Testis (tissue), 3 donors: ENCODE data around the gene PLCB1. TPM values are rescaled to one million over a fixed set of nuclear protein-coding genes. Genes with fewer than 3 reads are reported as not detected.

Experiments used
- DNase-seq: peaks from one replicate; pipeline ENCODE4 v3.0.0-alpha.2; 2019
- H3K27ac ChIP-seq, 2 donors: fragments of 200-600 bp; sonication (generic); one replicate each; pipeline ENCODE4 v1.5.1; 2019
- H3K27me3 ChIP-seq: fragments of 200-600 bp; sonication (generic); one replicate; pipeline ENCODE4 v1.5.1; 2019
- H3K36me3 ChIP-seq: fragments of 200-600 bp; sonication (generic); one replicate; pipeline ENCODE4 v1.5.1; 2017; ENCODE audit warnings: low read depth; ENCODE audit errors: missing control alignments
- H3K4me1 ChIP-seq: fragments of 200-600 bp; sonication (generic); one replicate; pipeline ENCODE4 v1.5.1; 2019
- H3K4me3 ChIP-seq, 2 donors: fragments of 200-600 bp; sonication (generic); one replicate each; pipeline ENCODE4 v1.5.1; 2017 to 2019
- H3K9me3 ChIP-seq: fragments of 200-600 bp; sonication (generic); one replicate; pipeline ENCODE4 v1.5.1; 2017
- CTCF ChIP-seq, 3 experiments: fragments of 450-650 bp in 2 of 3; fragments of 200-600 bp in 1 of 3; sonication (generic) in 1 of 3; IDR thresholded peaks; one replicate each; pipeline ENCODE4 v1.5.1; 2016 to 2019; ENCODE audit warnings: antibody characterized with exemption in 3 of 3, mild to moderate bottlenecking in 2 of 3, moderate library complexity in 1 of 3
- POLR2A ChIP-seq: fragments of 450-650 bp; IDR thresholded peaks from one replicate; pipeline ENCODE4 v1.6.1; 2017; ENCODE audit warnings: antibody characterized with exemption, mild to moderate bottlenecking, moderate library complexity
- WGBS, 2 donors: methylation state at CpG; one replicate each; pipeline ENCODE4 v1.1.5; 2018; 5-methylcytosine and 5-hydroxymethylcytosine counted together
- intact Hi-C: fragments of 100-400 bp; cut with DNase I; formaldehyde crosslinking; loops from one replicate; pipeline ENCODE4 v1.15.1; 2023; ENCODE audit warnings: low total_unique reads
- polyA plus RNA-seq: library from polyadenylated mRNA; stranded (reverse); fragments of 350-450 nt; fragmentation: Illumina TruSeq; extraction: RNeasy Lipid Tissue Mini Kit (QIAGEN cat#74804); gene quantifications from one replicate; pipeline ENCODE4 v1.2.3, GENCODE V29; 2014; ENCODE audit warnings: low read depth, low replicate concordance; ENCODE audit not compliant: insufficient read depth
- total RNA-seq, 2 donors: library from RNA; depleted of rRNA; stranded (reverse); fragments of >200 nt; gene quantifications; one replicate each; pipeline ENCODE4 v1.2.3, GENCODE V29; 2016

Gene PLCB1
- total and polyA plus RNA-seq, 3 donors from 2014 or later, result 3.1 to 9.8 (median 8.2) TPM

GRCh38 chr20:8161264-8162071, 29.4 kb downstream of the PLCB1 start:
- no peaks in the 10 kb centered on the region for H3K36me3 ChIP-seq
- no peak for DNase-seq
- 75 to 79% methylated on average over 4 of the region's 4 CpGs for WGBS, 2 donors
- TF ChIP-seq CTCF (IDR thresholded peaks at IDR 0.05), result no peak
- no peak for TF ChIP-seq POLR2A
- H3K9me3 ChIP-seq, result no peaks in the 10 kb centered on the region
- H3K27me3 ChIP-seq, result no peaks in the 10 kb centered on the region
- no peak overlapping the region for H3K4me3 ChIP-seq
- intact Hi-C loops, result no loop called here
- no peak overlapping the region for H3K27ac ChIP-seq
- H3K4me1 ChIP-seq, result no peaks in the 10 kb centered on the region

- no peaks in the 10 kb centered on the region for H3K9me3 ChIP-seq
- H3K27ac ChIP-seq, result no peak overlapping the region
- intact Hi-C loops, result no loop called here
- H3K27me3 ChIP-seq, result no peaks in the 10 kb centered on the region
- no peak overlapping the region for H3K4me3 ChIP-seq
- DNase-seq, result no peak
- no peaks in the 10 kb centered on the region for H3K4me1 ChIP-seq
- H3K36me3 ChIP-seq, result no peaks in the 10 kb centered on the region
- TF ChIP-seq CTCF (IDR thresholded peaks at IDR 0.05) (no peak), POLR2A (no peak)
- WGBS, 2 donors, result 94 to 99% methylated on average over 2 of the region's 2 CpGs
Observed at GRCh38 chr20:8162610-8163009, 30.5 kb downstream of the PLCB1 start.

GRCh38 chr20:8163543-8163942, 31.5 kb downstream of the PLCB1 start:
- no peaks in the 10 kb centered on the region for H3K27me3 ChIP-seq
- no peak for DNase-seq
- H3K27ac ChIP-seq, result no peak overlapping the region
- WGBS, 2 donors, result 87 to 99% methylated on average over 4 of the region's 4 CpGs
- no peaks in the 10 kb centered on the region for H3K4me1 ChIP-seq
- intact Hi-C loops, result no loop called here
- no peak overlapping the region for H3K4me3 ChIP-seq
- H3K36me3 ChIP-seq, result no peaks in the 10 kb centered on the region
- no peaks in the 10 kb centered on the region for H3K9me3 ChIP-seq
- TF ChIP-seq POLR2A (no peak), CTCF (IDR thresholded peaks at IDR 0.05) (no peak)

- H3K4me1 ChIP-seq, result no peaks in the 10 kb centered on the region
- no peak overlapping the region for H3K4me3 ChIP-seq
- 95 to 96% methylated on average over 7 of the region's 7 CpGs for WGBS, 2 donors
- no peaks in the 10 kb centered on the region for H3K36me3 ChIP-seq
- no peaks in the 10 kb centered on the region for H3K9me3 ChIP-seq
- no peaks in the 10 kb centered on the region for H3K27me3 ChIP-seq
- intact Hi-C loops, result no loop called here
- no peak for DNase-seq
- TF ChIP-seq POLR2A (no peak), CTCF (IDR thresholded peaks at IDR 0.05) (no peak)
- H3K27ac ChIP-seq, result no peak overlapping the region
Observed at GRCh38 chr20:8166730-8167129, 34.7 kb downstream of the PLCB1 start.

GRCh38 chr20:8168785-8169288, 36.8 kb downstream of the PLCB1 start:
- no peak overlapping the region for H3K27ac ChIP-seq
- TF ChIP-seq CTCF (IDR thresholded peaks at IDR 0.05), result no peak
- TF ChIP-seq POLR2A, result no peak
- DNase-seq, result no peak
- H3K36me3 ChIP-seq, result no peaks in the 10 kb centered on the region
- 95 to 97% methylated on average over 3 of the region's 3 CpGs for whole genome bisulfite sequencing, 2 donors
- H3K4me1 ChIP-seq, result no peaks in the 10 kb centered on the region
- intact Hi-C loops, result no loop called here
- H3K27me3 ChIP-seq, result no peaks in the 10 kb centered on the region
- H3K4me3 ChIP-seq, result no peak overlapping the region
- no peaks in the 10 kb centered on the region for H3K9me3 ChIP-seq
